NCI-H2029 treated with DMSO at 0.1 percent for 48 hours (cell line): Measurements from ENCODE around the gene NISCH.
"Not testable (repeated sequence)": the region's sequence is repeated elsewhere in the genome, so short reads cannot be mapped to it uniquely, and the experiment has no call there.

ENCODE experiments used
- DNase-seq: peaks from one replicate; lab custom pipeline; 2025; lab: John Stamatoyannopoulos, UW

Gene NISCH

DNA sequence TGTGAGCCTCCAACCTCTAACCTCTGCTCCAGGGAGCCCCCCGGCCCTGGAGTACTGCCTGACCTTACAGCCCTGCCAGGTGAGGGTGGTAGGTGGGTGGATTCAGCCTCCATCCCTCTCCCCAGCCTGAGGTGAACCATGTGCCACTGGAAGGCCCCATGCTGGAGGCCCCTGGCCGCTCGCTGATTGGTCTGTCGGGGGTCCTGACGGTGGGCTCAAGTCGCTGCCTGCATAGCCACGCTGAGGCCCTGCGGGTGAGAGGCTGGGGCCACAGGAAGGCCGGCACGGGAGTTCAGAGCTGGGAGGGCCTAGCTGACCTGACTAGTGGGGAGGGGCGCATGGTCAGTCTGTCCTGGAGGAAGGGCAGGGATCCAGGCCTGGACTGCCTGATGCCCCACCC is 59.2 kb downstream of the NISCH start:
- DNase-seq, result no peak

DNA sequence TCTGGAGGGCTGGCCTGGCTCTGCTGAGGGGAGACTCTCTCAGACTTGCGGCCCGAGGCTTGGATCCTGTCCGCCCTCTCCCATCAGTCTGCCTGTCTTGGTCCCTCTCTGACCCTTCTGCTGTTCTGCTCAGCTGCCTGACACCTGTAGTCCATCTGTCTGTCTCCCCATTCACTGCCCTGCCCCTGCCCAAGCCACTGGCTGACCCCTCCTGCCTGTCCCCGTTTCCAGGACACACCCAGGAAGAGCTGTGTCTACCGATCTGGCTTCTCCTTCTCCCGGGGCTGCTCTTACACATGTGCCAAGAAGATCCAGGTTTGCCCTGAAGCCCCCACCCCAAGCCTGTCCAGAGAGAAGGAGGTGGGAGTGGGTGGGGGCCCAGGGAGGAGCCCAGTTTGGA is 59.8 kb downstream of the NISCH start:
- no peak for DNase-seq

DNA sequence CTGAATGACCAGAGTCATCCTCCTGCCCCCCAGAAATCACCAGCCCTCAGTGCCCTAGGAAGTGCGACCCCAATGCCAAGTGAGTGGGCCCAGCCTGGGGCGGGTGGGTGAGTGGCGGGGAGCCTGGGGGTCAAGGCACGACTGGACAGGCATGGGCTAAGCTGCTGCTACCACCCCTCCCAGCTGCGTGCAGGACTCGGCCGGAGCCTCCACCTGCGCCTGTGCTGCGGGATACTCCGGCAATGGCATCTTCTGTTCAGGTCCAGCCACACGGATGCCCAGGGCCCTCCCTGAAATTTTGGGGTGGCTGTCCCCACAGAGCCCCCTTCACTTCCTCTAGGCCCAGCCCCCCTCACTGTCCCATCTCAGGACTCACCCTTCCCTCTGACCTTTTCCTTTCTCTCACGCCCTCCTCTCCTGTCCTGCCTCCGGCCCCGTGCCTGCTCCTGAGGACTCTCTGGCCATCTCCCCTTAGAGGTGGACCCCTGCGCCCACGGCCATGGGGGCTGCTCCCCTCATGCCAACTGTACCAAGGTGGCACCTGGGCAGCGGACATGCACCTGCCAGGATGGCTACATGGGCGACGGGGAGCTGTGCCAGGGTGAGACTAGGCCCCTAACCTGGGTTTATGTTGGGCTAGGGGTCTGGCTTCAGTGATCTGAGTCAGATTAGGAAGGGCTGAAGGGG is 61.2 kb downstream of the NISCH start:
- no peak for DNase-seq

DNA sequence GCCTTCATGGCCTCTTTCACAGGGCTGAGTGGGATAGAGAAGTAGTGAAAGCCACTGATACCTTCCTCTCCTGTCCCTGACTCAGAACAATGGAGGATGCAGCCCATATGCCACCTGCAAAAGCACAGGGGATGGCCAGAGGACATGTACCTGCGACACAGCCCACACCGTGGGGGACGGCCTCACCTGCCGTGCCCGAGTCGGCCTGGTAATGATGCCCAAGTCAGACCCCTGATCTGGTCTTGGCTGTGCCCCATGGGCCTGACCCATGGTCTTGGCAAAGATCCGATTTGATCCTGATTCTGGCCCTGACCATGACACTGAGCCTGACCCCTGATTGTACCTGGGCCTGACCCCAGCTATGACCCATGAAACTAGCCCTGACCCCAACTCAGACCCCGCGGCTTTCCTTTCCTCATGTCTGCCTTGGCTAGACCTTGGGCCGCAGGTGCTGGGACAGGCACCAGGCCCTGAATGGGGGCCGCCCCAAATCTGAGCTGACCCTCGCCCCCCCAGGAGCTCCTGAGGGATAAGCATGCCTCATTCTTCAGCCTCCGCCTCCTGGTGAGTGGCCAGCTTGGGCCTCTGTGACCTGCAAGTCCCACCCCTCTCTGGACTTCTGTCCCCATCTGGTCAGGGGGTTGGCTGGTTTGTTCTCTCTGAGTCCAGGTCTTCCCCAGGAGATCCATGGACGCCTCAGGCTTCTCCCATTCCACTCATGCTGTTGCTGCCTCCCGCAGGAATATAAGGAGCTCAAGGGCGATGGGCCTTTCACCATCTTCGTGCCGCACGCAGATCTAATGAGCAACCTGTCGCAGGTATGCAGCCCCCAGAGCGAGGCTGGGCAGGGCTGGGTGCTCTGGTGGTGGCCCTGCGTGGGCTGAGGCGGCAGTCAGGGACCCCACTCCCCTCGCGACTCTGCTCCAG is 62.7 kb downstream of the NISCH start:
- DNase-seq, result no peak

DNA sequence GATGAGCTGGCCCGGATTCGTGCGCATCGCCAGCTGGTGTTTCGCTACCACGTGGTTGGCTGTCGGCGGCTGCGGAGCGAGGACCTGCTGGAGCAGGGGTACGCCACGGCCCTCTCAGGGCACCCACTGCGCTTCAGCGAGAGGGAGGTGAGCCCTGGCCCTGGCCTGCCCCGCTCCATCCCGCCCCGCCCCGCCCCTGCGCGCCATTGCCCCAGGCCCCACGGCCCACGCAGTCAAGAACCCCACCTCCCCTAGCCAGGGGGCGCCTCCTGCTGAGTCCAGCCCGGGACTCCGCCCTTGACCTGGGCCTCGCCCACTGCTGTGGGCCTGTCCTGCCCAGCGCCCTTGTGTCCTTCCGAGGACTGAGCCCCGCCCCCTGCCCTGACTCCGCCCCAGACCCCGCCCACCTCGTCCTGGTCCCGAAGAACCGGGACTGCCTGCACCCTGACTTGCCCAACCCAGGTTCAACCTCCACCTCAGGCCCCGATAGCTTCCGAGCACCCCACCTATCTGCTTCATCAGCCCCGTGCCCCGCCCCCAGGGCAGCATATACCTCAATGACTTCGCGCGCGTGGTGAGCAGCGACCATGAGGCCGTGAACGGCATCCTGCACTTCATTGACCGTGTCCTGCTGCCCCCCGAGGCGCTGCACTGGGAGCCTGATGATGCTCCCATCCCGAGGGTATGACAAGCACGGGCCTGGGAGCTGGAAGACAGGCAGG is 63.5 kb downstream of the NISCH start:
- DNase-seq, result no peak

DNA sequence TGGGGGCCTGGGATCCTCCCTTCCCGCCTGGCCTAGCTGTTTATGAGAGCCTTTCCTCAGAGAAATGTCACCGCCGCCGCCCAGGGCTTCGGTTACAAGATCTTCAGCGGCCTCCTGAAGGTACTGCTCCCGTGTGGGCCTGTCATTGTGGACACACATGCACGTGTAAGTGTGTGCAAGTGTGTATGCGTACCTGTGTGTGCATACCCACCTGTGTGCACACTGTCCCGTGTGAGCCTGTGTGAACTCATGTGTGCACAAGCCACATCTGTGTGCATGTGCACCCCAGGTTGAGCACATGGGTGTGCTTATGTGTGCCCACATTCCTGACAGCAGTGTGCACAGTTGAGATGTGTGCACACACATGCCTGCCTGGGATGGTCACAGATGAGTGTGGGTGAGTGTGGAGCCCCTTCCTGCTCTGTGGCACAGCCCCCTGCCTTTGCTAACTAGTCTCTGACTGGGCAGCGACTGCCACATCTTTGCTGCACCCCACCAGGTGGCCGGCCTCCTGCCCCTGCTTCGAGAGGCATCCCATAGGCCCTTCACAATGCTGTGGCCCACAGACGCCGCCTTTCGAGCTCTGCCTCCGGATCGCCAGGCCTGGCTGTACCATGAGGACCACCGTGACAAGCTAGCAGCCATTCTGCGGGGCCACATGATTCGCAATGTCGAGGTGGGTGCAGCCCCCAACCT is 64.2 kb downstream of the NISCH start:
- DNase-seq, result no peak

DNA sequence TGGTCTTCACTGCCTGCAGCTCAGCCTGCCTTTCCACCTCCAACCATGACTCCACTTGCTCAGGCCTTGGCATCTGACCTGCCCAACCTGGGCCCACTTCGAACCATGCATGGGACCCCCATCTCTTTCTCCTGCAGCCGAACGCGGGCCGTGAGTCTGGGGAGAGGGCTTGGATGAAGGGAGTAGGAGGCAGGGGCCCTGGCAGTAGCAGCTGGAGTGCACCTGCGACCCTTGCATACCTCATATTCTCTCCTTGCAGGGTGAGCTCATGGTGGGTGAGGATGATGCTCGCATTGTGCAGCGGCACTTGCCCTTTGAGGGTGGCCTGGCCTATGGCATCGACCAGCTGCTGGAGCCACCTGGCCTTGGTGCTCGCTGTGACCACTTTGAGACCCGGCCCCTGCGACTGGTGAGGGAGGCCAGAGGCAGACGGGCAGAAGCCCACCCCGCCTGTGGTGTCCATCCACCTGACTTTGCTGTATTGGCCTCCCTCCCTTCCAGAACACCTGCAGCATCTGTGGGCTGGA is 64.8 kb downstream of the NISCH start:
- no peak for DNase-seq

DNA sequence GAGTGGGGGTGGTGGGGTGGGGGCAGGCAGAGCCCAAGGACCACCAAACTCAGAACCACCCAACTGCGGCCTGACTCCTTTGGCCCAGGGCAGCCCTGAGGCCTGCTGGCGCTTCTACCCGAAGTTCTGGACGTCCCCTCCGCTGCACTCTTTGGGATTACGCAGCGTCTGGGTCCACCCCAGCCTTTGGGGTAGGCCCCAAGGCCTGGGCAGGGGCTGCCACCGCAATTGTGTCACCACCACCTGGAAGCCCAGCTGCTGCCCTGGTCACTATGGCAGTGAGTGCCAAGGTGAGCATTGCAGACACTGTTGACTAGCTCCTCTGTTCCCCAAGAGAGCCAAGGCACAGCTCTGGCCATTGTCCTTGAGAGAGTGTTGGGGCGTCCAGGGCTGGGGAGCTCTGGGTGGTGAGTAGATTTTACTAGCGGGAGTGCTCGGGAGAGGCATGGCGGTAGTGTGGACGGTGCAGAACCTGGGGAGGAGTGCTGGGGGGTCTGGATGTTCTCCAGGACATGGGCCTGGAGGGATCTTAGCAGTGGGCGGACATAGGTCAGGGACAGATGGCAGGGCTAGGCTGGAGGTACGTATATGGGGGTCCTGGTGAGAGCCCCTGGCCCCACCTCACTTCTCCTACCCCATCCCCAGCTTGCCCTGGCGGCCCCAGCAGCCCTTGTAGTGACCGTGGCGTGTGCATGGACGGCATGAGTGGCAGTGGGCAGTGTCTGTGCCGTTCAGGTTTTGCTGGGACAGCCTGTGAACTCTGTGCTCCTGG is 65.5 kb downstream of the NISCH start:
- no peak for DNase-seq

DNA sequence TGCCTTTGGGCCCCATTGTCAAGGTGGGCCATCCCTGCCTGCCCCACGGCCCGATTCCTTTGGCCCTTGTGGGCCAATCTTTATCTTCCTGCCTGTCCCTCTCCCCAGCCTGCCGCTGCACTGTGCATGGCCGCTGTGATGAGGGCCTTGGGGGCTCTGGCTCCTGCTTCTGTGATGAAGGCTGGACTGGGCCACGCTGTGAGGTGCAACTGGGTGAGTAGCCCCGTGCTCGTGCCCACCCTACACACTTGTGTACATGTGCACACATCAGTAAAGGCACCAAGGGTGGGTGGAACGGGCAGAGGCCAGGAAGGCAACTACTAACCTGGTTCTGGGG is 66.1 kb downstream of the NISCH start:
- no peak for DNase-seq

DNA sequence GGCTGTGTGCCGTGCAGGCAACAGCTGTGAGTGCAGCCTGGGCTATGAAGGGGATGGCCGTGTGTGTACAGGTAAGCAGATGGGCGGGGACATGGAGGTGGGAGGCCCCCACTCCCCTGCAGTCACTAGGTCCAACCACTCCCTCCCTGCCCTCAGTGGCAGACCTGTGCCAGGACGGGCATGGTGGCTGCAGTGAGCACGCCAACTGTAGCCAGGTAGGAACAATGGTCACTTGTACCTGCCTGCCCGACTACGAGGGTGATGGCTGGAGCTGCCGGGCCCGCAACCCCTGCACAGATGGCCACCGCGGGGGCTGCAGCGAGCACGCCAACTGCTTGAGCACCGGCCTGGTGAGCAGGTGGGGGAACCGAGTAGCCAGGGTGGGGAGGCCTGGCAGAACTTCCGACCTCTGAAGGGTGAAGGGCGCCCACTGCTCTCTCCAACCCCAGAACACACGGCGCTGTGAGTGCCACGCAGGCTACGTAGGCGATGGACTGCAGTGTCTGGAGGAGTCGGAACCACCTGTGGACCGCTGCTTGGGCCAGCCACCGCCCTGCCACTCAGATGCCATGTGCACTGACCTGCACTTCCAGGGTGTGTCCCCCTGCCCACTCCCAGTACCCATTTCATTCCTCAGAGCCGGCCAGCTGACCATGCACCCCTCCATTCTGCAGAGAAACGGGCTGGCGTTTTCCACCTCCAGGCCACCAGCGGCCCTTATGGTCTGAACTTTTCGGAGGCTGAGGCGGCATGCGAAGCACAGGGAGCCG is 66.7 kb downstream of the NISCH start:
- DNase-seq, result no peak

DNA sequence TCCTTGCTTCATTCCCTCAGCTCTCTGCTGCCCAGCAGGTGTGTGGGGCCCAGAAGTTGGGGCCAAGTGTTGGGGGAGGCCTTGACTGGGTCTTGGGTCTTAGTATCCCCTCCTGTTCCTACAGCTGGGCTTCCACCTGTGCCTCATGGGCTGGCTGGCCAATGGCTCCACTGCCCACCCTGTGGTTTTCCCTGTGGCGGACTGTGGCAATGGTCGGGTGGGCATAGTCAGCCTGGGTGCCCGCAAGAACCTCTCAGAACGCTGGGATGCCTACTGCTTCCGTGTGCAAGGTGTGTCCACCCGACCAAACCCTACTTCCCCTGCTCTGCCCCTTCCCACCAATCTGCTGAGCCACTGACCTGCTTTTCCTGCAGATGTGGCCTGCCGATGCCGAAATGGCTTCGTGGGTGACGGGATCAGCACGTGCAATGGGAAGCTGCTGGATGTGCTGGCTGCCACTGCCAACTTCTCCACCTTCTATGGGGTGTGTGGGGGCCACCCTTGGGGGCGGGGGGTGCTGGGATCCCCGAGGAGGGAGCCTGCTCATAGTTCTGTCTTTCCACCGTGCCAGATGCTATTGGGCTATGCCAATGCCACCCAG is 67.3 kb downstream of the NISCH start:
- DNase-seq, result no peak

DNA sequence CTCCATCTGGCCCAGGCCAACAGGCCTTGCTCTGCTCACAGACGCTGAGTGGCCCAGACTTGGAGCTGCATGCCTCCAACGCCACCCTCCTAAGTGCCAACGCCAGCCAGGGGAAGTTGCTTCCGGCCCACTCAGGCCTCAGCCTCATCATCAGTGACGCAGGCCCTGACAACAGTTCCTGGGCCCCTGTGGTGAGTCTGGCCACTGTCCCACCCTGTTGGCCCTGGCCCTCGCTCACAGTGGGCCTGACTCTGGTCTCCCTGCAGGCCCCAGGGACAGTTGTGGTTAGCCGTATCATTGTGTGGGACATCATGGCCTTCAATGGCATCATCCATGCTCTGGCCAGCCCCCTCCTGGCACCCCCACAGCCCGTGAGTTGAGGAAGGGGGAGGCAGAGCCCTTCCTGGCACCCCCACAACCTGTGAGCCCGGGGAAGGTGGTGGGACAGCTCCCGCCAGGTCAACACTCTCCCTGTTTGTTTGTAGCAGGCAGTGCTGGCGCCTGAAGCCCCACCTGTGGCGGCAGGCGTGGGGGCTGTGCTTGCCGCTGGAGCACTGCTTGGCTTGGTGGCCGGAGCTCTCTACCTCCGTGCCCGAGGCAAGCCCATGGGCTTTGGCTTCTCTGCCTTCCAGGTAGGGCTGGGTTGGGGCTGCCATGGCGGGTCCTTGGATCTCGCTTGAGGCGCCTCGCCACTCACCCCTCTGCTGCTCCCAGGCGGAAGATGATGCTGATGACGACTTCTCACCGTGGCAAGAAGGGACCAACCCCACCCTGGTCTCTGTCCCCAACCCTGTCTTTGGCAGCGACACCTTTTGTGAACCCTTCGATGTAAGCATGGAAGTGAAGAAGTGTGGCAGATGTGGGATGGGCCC is 68.2 kb downstream of the NISCH start:
- no peak for DNase-seq

DNA sequence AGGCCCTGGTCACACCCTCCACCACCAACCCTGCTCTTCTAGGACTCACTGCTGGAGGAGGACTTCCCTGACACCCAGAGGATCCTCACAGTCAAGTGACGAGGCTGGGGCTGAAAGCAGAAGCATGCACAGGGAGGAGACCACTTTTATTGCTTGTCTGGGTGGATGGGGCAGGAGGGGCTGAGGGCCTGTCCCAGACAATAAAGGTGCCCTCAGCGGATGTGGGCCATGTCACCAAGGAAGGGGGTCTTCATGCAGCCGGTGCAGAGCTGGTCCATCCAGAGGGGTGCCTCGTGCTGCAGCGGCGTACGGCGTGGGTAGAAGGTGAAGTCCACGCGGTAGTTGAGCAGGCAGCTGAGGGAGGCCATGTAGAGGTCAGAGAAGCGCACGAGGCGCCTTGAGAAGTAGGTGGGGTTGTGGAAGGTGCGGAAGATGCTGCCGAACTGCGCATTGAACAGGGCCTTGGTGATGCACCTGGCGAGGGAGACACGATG is 68.9 kb downstream of the NISCH start:
- DNase-seq, result no peak

DNA sequence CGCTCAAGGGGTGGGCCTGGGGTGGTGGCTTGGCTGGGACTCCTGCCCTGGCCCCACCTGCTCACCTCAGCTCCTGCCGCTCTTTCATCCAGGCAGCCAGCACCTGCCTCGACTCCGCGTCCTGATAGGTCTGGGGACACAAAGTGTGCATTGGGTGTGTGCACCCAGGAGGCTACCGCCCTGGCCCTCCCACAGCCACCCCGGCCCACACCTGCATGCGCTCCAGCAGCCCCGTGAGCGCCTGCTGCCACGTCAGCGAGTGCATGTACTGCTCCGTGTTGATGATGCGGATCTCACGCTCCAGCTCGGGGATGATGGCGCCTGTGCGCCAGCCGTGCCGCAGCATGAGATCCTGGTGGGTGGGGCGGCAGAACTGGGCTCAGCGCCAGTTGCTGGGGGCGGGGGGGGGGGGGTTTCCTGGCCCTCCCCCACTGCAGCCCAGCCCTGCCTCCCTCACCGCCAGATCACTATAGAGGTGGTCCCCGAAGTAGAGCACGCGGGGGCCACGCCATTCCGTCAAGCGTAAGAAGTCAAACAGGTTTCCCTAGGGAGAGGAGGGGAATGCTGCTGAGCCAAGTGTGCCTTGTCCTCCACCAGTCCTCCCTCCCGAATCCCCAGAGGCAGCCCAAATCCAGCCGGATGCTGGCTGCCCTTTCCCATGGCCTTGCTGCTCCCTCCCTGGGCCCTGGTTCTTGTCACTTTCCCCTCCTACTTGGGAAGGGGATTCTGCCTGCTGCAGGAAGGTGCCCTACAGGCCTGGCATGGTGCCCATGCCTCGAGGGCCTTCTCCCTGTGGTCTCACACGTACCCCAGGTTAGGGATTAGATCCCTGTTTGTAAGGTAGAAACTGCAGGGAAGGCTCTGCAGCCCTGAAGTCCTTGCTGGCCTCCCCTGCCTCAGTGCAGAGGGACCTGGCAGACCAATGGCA is 69.6 kb downstream of the NISCH start:
- no peak for DNase-seq

DNA sequence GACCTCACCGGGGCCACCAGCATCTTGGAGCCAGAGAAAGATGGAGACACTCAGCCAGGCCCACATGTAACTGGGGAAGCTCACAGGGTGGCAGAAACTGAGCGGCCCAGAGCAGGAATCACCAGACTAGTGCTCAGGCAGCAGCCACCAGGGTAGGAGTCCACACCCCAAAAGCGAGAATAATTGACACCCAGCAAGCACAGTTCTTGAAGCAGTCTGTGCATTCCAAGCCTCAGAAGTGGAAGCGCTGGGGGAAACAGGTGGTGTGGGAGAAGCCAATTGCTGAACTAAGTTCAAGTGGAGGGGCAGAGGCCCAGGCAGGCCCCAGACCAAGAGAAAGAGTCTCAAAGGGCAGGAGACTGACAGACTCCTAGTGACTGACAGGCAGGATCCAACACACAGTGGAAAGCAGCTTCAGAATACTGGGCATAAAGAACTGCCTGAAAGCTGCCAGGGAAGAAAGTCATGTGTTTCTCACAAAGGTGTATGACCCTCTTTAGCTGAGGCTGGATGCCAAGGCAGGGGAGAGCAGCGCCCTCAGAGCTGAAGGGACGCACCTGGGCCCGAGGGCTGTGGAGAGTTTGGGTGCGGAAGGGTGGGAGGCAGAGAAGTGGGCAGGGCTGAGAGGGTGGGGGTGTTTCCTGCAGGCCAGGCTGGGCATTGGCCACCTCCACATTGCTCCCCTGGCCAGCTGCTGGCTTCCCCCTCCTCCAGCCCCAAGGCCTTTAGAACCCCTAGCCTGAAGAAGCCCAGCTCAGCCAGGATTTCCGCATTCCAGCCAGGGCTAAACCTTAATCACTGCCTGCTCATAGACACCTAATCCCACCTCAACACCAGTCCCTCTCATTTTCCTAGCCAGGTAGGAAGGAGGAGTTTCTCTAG is 70.5 kb downstream of the NISCH start:
- DNase-seq, result no peak

DNA sequence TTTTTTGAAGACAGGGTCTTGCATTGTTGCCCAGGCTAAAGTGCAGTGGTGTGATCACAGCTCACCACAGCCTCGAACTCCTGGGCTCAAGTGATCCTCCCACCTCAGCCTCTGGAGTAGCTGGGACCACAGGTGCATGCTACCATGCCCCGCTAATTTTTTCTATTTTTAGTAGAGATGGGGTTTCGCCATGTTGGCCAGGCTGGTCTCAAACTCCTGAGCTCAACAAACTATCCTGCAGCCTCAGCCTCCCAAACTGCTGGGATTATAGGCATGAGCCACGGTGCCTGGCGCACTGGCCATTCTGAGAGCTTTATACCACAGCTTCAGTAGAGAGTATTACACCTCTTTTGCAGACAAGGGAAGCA is 71.3 kb downstream of the NISCH start:
- DNase-seq, result not testable (repeated sequence)
